PC-9 (cell line): ENCODE measurements around the gene GSG1L2. TPM values are rescaled to one million over a fixed set of nuclear protein-coding genes. Genes with fewer than 3 reads are reported as not detected.

ENCODE experiments used
- BruUV-seq: library from RNA; stranded (reverse); fragments of 400-500 nt; replicated peaks from 2 replicates; lab custom pipeline; 2021; lab: Mats Ljungman, UMichigan
- CTCF ChIA-PET: fragments of 300-600 bp; sonication (Branson Sonifier 250); formaldehyde crosslinking; loops from one replicate; lab custom pipeline; 2022; ENCODE audit warnings: antibody characterized with exemption; lab: Charles Lee
- POLR2A ChIA-PET: fragments of 300-600 bp; sonication (Branson Sonifier 250); formaldehyde crosslinking; loops from one replicate; lab custom pipeline; 2022; ENCODE audit warnings: antibody characterized with exemption; ENCODE audit not compliant: unreplicated experiment; lab: Charles Lee
- DNase-seq, 2 experiments: peaks; one replicate each; pipeline versions ENCODE4 v3.0.0 to v3.0.0-alpha.2; 2015 to 2022; ENCODE audit warnings: mixed read lengths in 1 of 2
- H2AFZ ChIP-seq: fragments of 200-600 bp; sonication (generic); 2 replicates; pipeline ENCODE4 v1.8.1; 2017; ENCODE audit warnings: antibody characterized with exemption
- H3F3A ChIP-seq: fragments of 200-600 bp; sonication (generic); 2 replicates; pipeline ENCODE4 v1.8.1; 2017; ENCODE audit warnings: antibody characterized with exemption, mild to moderate bottlenecking, low read depth; ENCODE audit not compliant: insufficient read depth
- H3K27ac ChIP-seq: fragments of 200-600 bp; sonication (generic); 2 replicates; pipeline ENCODE4 v1.6.1; 2016; ENCODE audit warnings: mixed run types
- H3K27me3 ChIP-seq: fragments of 200-600 bp; sonication (generic); 2 replicates; pipeline ENCODE4 v1.6.1; 2016; ENCODE audit warnings: low read depth, mixed run types; ENCODE audit not compliant: insufficient read depth
- H3K36me3 ChIP-seq: fragments of 200-600 bp; sonication (generic); 2 replicates; pipeline ENCODE4 v1.6.1; 2016; ENCODE audit warnings: low read depth, mixed run types
- H3K4me1 ChIP-seq: fragments of 200-600 bp; sonication (generic); replicated peaks from 2 replicates; pipeline ENCODE4 v1.6.1; 2016; ENCODE audit warnings: mixed run types; ENCODE audit not compliant: insufficient read depth
- H3K4me2 ChIP-seq: fragments of 200-600 bp; sonication (generic); 2 replicates; pipeline ENCODE4 v1.6.1; 2017; ENCODE audit warnings: mixed run types
- H3K4me3 ChIP-seq: fragments of 200-600 bp; sonication (generic); 2 replicates; pipeline ENCODE4 v1.6.1; 2016; ENCODE audit warnings: mixed run types
- H3K79me2 ChIP-seq: fragments of 200-600 bp; sonication (generic); 2 replicates; pipeline ENCODE4 v1.6.1; 2017; ENCODE audit warnings: low read depth, mixed run types
- H3K9me2 ChIP-seq: fragments of 200-600 bp; sonication (generic); 2 replicates; pipeline ENCODE4 v1.8.1; 2017; ENCODE audit warnings: mild to moderate bottlenecking; ENCODE audit not compliant: insufficient read depth
- H3K9me3 ChIP-seq: fragments of 200-600 bp; sonication (generic); 2 replicates; pipeline ENCODE4 v1.8.1; 2016; ENCODE audit warnings: low read depth; ENCODE audit not compliant: insufficient read depth
- H4K20me1 ChIP-seq: fragments of 200-600 bp; sonication (generic); 2 replicates; pipeline ENCODE4 v1.8.1; 2017; ENCODE audit not compliant: insufficient read depth
- EZH2 ChIP-seq: fragments of 200-600 bp; sonication (generic); IDR thresholded peaks from 2 replicates; pipeline ENCODE4 v1.8.0; 2017; ENCODE audit warnings: antibody characterized with exemption, low read depth
- intact Hi-C: fragments of 100-400 bp; cut with micrococcal nuclease; formaldehyde crosslinking; loops from one replicate; pipeline ENCODE4 v1.10.0; 2022; ENCODE audit not compliant: unreplicated experiment
- total RNA-seq: library from RNA; stranded (reverse); gene quantifications from 2 replicates; pipeline ENCODE4 v1.2.3, GENCODE V29; 2021
- TF ChIP-seq, protein P1 (sequence below): fragments of 200-600 bp; sonication (generic); conservative IDR thresholded peaks from 2 replicates; pipeline ENCODE4 v1.6.1; 2017; ENCODE audit warnings: mixed run types, antibody characterized with exemption, mild to moderate bottlenecking, moderate library complexity

GSG1L2 gene
- total RNA-seq, 1 experiment from 2014 or later, result not detected

DNA sequence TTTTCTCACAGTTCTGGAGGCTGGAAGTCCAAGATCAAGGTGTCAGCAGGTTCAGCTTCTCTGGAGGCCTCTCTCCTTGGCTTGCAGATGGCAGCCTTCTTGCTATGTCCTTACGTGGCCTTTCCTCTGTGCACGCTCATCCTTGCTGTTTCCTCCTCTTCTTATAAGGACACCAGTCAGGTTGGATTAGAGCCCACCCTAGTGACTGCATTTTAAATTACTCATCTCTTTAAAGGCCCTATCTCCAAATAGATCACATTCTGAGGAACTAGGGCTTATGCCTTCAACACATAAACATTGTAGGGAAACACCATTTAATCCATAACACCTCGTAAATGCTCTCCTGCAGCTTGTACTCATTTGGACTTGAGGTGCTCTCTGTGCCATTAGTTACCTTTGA lies 66.8 kb downstream of the GSG1L2 start:
- CTCF ChIA-PET, result interaction anchor here (0.7 kb wide), 1 partner anchor 689 kb away, joined by 3 read pairs; no protein-coding TSS in a partner anchor
- BruUV-seq, result no TSS peak
- POLR2A ChIA-PET, result interaction anchor here (0.6 kb wide), 1 partner anchor 60 kb away, joined by 3 read pairs; no protein-coding TSS in a partner anchor

More for the DNA sequence above, 66.8 kb downstream of the GSG1L2 start:
- no peaks in the 10 kb centered on the region for H3F3A ChIP-seq
- H3K4me1 ChIP-seq, result no peaks in the 10 kb centered on the region
- TF ChIP-seq EZH2, result no peak
- TF ChIP-seq, protein P1, sequence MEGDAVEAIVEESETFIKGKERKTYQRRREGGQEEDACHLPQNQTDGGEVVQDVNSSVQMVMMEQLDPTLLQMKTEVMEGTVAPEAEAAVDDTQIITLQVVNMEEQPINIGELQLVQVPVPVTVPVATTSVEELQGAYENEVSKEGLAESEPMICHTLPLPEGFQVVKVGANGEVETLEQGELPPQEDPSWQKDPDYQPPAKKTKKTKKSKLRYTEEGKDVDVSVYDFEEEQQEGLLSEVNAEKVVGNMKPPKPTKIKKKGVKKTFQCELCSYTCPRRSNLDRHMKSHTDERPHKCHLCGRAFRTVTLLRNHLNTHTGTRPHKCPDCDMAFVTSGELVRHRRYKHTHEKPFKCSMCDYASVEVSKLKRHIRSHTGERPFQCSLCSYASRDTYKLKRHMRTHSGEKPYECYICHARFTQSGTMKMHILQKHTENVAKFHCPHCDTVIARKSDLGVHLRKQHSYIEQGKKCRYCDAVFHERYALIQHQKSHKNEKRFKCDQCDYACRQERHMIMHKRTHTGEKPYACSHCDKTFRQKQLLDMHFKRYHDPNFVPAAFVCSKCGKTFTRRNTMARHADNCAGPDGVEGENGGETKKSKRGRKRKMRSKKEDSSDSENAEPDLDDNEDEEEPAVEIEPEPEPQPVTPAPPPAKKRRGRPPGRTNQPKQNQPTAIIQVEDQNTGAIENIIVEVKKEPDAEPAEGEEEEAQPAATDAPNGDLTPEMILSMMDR, result no peak
- intact Hi-C loops, result no loop called here
- no peaks in the 10 kb centered on the region for H3K9me3 ChIP-seq
- no peaks in the 10 kb centered on the region for H3K36me3 ChIP-seq
- no peaks in the 10 kb centered on the region for H3K27me3 ChIP-seq
- no peak overlapping the region for H3K4me2 ChIP-seq
- no peak overlapping the region for H3K4me3 ChIP-seq
- DNase-seq, result no peak
- no peaks in the 10 kb centered on the region for H4K20me1 ChIP-seq
- no peak overlapping the region for H3K27ac ChIP-seq
- no peaks in the 10 kb centered on the region for H3K79me2 ChIP-seq
- H3K9me2 ChIP-seq, result no peaks in the 10 kb centered on the region
- H2AFZ ChIP-seq, result no peak overlapping the region

Other genes starting within 250 kb of the GSG1L2 start
- 49.2 and 60.6 TPM in 2 replicates for gene STX8, start 246.3 kb downstream of the GSG1L2 start, total RNA-seq
- gene CFAP52, start 245.4 kb downstream of the GSG1L2 start, total RNA-seq, result not detected in 2 replicates
- gene USP43, start 176.6 kb downstream of the GSG1L2 start, total RNA-seq, result 16.0 and 19.2 TPM in 2 replicates
- gene DHRS7C, start 30.5 kb downstream of the GSG1L2 start, total RNA-seq, result not detected in 2 replicates
- 3.2 and 3.9 TPM in 2 replicates for gene GLP2R, start 3.8 kb upstream of the GSG1L2 start, total RNA-seq
- not detected in 2 replicates for gene RCVRN, start 83.2 kb upstream of the GSG1L2 start, total RNA-seq